ENCODE measurements around the gene CELF4.

CELF4 gene

DNA sequence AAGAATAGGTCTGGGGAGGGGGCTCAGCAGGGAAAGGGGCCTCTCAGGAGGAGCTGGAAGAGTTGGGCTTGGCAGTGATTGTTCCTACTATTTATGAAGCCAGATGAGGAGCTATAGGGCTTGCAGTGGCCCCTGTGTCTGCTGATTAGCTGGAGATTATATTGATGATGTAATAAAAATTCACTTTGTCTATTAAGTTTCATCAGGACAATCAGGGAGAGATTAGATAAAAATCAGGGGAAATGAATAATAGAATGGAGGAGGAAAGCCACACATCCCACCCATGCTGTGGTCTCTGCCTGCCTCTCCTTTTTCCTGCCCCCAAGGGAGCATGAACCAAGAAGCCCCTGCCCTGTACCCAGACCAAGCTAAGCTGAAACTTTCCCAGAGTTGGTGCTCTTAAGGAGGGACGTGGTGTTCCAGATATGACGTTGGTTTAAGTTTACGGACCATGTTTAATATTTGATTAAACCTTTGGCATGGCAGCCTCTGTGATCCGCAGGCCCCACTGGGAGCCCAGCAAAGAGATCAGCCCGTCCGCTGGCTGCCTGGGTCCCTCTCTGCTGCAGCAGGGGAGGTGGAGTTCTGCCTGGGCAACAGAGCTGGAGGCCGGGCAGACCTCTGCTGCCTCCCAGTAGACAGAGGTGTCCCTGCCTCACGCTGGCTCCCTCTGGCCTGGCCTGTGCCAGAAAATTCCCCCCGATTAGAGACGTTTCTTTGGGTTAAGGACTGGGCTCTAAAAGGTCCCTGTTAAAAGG, 15.3 kb downstream of the CELF4 start:
- no peaks in the 10 kb centered on the region for H3K36me3 ChIP-seq (ENCODE audit: control insufficient read depth in 4 of 4, insufficient read depth in 4 of 4, low read length in 3 of 4)
- H3K4me1 ChIP-seq (ENCODE audit: control extremely low read depth in 1 of 4, control insufficient read depth in 4 of 4, insufficient read depth in 4 of 4, low read length in 3 of 4), result no peaks in the 10 kb centered on the region
- H3K9me3 ChIP-seq (ENCODE audit: control extremely low read depth in 1 of 5, control insufficient read depth in 4 of 5, insufficient read depth in 2 of 5, low read depth in 1 of 5, low read length in 4 of 5), result no peaks in the 10 kb centered on the region
- CTCF ChIA-PET, result interaction anchor here (1.9 kb wide), 1 partner anchor 11 kb away, joined by 8 read pairs; no protein-coding TSS in a partner anchor
- H3K27ac ChIP-seq (ENCODE audit: insufficient read depth in 1 of 2, low read depth in 1 of 2, low read length in 2 of 2, poor library complexity in 1 of 2, severe bottlenecking in 2 of 2), result no peak overlapping the region
- POLR2A ChIA-PET, result no interaction called here
- peaks cover 0 to 10% (median 6%) of the 10 kb centered on the region in 5 experiments for H3K27me3 ChIP-seq (replicated peaks in 2 of 5; ENCODE audit: control insufficient read depth in 4 of 5, insufficient read depth in 5 of 5, low read length in 4 of 5)
- DNase-seq, result no peak
- H3K4me3 ChIP-seq (ENCODE audit: control insufficient read depth in 1 of 7, extremely low read depth in 1 of 7, insufficient read depth in 4 of 7, low read depth in 2 of 7, low read length in 6 of 7), result no peak overlapping the region
- 98% methylated on average over 10 of the region's 10 CpGs for WGBS (ENCODE audit: insufficient coverage)

DNA sequence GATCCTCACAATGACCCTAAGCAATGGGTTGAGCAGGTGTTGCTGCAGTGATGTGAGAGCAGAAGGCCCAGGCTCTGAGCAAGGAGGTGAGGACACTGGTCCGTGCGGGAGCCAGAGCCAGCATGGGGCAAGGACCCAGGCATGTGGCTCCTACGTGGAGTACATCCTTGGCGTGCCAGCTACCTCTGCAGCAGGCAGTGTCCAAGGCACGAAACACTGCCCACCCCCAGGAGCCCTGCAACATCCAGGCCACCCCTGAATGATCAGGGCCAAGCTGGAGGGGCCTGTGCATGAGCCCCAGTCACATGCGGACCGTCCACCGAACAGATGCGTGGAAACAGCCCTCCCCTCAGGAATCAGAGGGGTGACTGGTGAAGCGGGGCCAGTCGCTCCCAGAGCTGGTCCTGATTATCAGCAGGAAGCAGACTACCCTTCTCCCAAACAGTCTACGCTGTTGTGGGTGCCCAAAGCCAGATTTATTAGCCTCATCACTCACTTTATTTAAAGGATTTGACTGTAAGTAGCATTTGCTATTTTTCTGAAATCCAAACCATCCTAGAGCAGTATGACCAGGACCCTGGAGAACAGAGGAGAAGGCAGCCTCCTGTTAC, 16.8 kb downstream of the CELF4 start:
- Histone ChIP-seq H3K9me3 (ENCODE audit: control extremely low read depth in 1 of 5, control insufficient read depth in 4 of 5, insufficient read depth in 2 of 5, low read depth in 1 of 5, low read length in 4 of 5) (no peaks in the 10 kb centered on the region), H3K27ac (ENCODE audit: insufficient read depth in 1 of 2, low read depth in 1 of 2, low read length in 2 of 2, poor library complexity in 1 of 2, severe bottlenecking in 2 of 2) (no peak overlapping the region), H3K36me3 (ENCODE audit: control insufficient read depth in 4 of 4, insufficient read depth in 4 of 4, low read length in 3 of 4) (no peaks in the 10 kb centered on the region), H3K27me3 (replicated peaks in 2 of 5; ENCODE audit: control insufficient read depth in 4 of 5, insufficient read depth in 5 of 5, low read length in 4 of 5) (peaks cover 0 to 6% (median 2%) of the 10 kb centered on the region in 5 experiments), H3K4me1 (ENCODE audit: control extremely low read depth in 1 of 4, control insufficient read depth in 4 of 4, insufficient read depth in 4 of 4, low read length in 3 of 4) (no peaks in the 10 kb centered on the region), H3K4me3 (ENCODE audit: control insufficient read depth in 1 of 7, extremely low read depth in 1 of 7, insufficient read depth in 4 of 7, low read depth in 2 of 7, low read length in 6 of 7) (no peak overlapping the region)
- WGBS (ENCODE audit: insufficient coverage), result 93% methylated on average over 9 of the region's 12 CpGs
- POLR2A ChIA-PET, result no interaction called here
- no peak for DNase-seq
- CTCF ChIA-PET, result interaction anchor here (1.9 kb wide), 1 partner anchor 9 kb away, joined by 8 read pairs; no protein-coding TSS in a partner anchor

DNA sequence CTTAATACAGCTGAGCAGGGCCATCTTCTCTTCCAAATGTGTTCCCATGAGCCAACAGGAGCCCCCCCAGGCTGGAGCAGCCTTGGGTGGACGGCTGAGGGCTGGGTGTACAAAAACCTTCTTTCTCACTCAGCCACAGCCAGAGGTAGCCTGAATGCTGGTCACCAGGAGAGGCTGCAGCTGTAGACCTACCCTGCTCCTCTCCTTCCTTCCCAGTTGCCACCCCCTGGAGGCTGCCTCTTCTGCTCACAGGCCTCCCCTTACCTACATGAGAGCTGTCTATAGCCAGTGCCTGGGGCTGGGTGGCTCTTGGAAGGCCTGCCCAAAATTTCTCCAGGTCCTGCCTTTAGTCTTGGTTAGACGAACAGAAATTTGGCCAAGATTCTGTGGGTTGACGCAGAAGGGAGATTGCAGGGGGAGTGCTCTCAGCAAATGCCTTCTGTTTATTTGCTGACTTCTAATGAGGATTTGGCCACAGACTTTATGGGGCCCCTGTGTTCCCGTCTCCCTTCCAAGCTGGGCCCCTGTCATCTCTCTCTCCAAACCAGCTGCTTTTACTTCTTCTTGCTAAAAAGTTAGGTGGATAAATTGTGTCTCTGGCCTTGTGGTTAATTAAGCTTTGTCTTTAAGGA, 18.3 kb downstream of the CELF4 start:
- CTCF ChIA-PET, result interaction anchor here (0.5 kb wide), 1 partner anchor 705 kb away, joined by 3 read pairs; no protein-coding TSS in a partner anchor

DNA sequence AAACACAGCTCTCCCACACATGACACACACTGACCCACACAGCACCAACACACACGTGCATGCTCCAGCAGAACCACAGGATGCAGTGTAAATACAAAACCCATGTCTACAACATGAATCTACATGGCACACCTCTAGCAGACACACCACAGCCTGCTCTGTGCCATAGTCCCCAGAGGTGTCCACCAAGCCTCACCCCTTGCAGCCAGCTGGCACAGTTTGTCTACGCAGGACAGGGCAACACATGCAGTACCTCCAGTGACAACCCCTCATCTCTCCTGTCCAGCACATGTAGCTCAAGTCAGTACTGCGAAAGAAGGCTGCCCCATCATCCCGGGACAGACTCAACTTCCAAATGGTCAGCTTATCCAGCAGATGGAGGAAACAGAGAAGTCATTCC, 18.9 kb downstream of the CELF4 start:
- DNase-seq, result no peak
- H3K36me3 ChIP-seq (ENCODE audit: control insufficient read depth in 4 of 4, insufficient read depth in 4 of 4, low read length in 3 of 4), result no peaks in the 10 kb centered on the region
- 100% methylated on average over 2 of the region's 4 CpGs for WGBS (ENCODE audit: insufficient coverage)
- CTCF ChIA-PET, result no interaction called here
- H3K4me3 ChIP-seq (ENCODE audit: control insufficient read depth in 1 of 7, extremely low read depth in 1 of 7, insufficient read depth in 4 of 7, low read depth in 2 of 7, low read length in 6 of 7), result no peak overlapping the region
- no peaks in the 10 kb centered on the region for H3K9me3 ChIP-seq (ENCODE audit: control extremely low read depth in 1 of 5, control insufficient read depth in 4 of 5, insufficient read depth in 2 of 5, low read depth in 1 of 5, low read length in 4 of 5)
- H3K4me1 ChIP-seq (ENCODE audit: control extremely low read depth in 1 of 4, control insufficient read depth in 4 of 4, insufficient read depth in 4 of 4, low read length in 3 of 4), result no peaks in the 10 kb centered on the region
- peaks cover 0 to 8% (median 2%) of the 10 kb centered on the region in 5 experiments for H3K27me3 ChIP-seq (replicated peaks in 2 of 5; ENCODE audit: control insufficient read depth in 4 of 5, insufficient read depth in 5 of 5, low read length in 4 of 5)
- POLR2A ChIA-PET, result no interaction called here
- H3K27ac ChIP-seq (ENCODE audit: insufficient read depth in 1 of 2, low read depth in 1 of 2, low read length in 2 of 2, poor library complexity in 1 of 2, severe bottlenecking in 2 of 2), result no peak overlapping the region

More for the DNA sequence above, 18.3 kb downstream of the CELF4 start:
- Histone ChIP-seq H3K4me3 (ENCODE audit: control insufficient read depth in 1 of 7, extremely low read depth in 1 of 7, insufficient read depth in 4 of 7, low read depth in 2 of 7, low read length in 6 of 7) (no peak overlapping the region), H3K27ac (ENCODE audit: insufficient read depth in 1 of 2, low read depth in 1 of 2, low read length in 2 of 2, poor library complexity in 1 of 2, severe bottlenecking in 2 of 2) (no peak overlapping the region), H3K4me1 (ENCODE audit: control extremely low read depth in 1 of 4, control insufficient read depth in 4 of 4, insufficient read depth in 4 of 4, low read length in 3 of 4) (no peaks in the 10 kb centered on the region), H3K36me3 (ENCODE audit: control insufficient read depth in 4 of 4, insufficient read depth in 4 of 4, low read length in 3 of 4) (no peaks in the 10 kb centered on the region), H3K9me3 (ENCODE audit: control extremely low read depth in 1 of 5, control insufficient read depth in 4 of 5, insufficient read depth in 2 of 5, low read depth in 1 of 5, low read length in 4 of 5) (no peaks in the 10 kb centered on the region), H3K27me3 (replicated peaks in 2 of 5; ENCODE audit: control insufficient read depth in 4 of 5, insufficient read depth in 5 of 5, low read length in 4 of 5) (peaks cover 0 to 8% (median 2%) of the 10 kb centered on the region in 5 experiments)
- no peak for DNase-seq
- WGBS (ENCODE audit: insufficient coverage), result 100% methylated on average over 2 of the region's 4 CpGs
- POLR2A ChIA-PET, result no interaction called here

DNA sequence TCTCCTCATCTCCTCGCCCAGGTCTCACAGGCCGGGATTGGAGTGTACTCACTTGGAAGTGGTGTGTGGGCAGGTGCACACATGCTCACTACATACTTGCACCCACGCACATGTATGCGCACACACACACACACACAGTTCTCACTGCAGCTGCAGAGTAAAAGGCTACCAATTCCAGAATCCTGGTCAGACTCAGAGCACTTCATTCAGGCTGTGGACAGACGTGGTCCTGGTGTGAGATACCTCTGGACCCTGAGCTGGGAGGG, 19.4 kb downstream of the CELF4 start:
- WGBS (ENCODE audit: insufficient coverage), result no CpG with 5 or more reads among the region's 5 CpGs
- H3K27ac ChIP-seq (ENCODE audit: insufficient read depth in 1 of 2, low read depth in 1 of 2, low read length in 2 of 2, poor library complexity in 1 of 2, severe bottlenecking in 2 of 2), result no peak overlapping the region
- CTCF ChIA-PET, result no interaction called here
- no peak overlapping the region for H3K4me3 ChIP-seq (ENCODE audit: control insufficient read depth in 1 of 7, extremely low read depth in 1 of 7, insufficient read depth in 4 of 7, low read depth in 2 of 7, low read length in 6 of 7)
- peaks cover 0 to 8% (median 0%) of the 10 kb centered on the region in 5 experiments for H3K27me3 ChIP-seq (replicated peaks in 2 of 5; ENCODE audit: control insufficient read depth in 4 of 5, insufficient read depth in 5 of 5, low read length in 4 of 5)
- H3K9me3 ChIP-seq (ENCODE audit: control extremely low read depth in 1 of 5, control insufficient read depth in 4 of 5, insufficient read depth in 2 of 5, low read depth in 1 of 5, low read length in 4 of 5), result no peaks in the 10 kb centered on the region
- H3K36me3 ChIP-seq (ENCODE audit: control insufficient read depth in 4 of 4, insufficient read depth in 4 of 4, low read length in 3 of 4), result no peaks in the 10 kb centered on the region
- H3K4me1 ChIP-seq (ENCODE audit: control extremely low read depth in 1 of 4, control insufficient read depth in 4 of 4, insufficient read depth in 4 of 4, low read length in 3 of 4), result no peaks in the 10 kb centered on the region
- no peak for DNase-seq
- POLR2A ChIA-PET, result no interaction called here

DNA sequence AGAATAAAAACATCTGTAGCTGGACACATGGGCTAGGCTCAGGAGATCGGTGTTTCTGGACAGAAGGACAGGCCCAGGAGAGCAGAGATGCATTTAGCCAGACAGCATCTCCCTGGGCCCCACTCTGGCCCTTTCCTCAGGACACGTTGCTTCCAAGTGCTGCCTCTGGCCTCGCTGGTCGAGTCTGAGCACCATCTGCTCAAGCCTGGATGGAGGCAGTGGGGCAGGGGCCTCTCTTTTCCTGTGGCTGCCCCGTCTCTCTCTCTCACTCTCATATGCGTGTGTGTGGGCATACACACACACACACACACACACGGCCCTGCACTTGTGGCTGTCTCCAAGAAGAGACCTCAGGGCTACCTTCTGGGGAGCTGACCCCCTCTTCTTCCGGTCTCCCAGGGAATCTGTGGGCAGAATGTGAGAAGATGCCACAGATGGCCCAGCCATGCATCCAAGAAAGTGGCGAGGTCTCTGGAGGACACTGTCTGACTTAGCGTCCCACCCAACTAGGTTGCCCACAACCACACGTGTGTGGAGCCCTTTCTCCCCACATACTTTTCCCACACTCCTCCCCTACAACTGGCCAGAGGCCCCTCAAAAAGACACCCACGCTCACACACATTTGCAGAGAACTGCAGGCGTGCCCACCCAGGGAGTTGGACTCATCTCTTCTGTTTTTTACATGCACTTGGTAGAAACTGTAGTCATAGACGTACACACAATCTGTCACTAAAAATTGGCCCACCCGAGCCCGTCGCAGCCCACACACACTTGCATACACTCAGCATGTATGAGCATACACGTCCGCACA, 19.9 kb downstream of the CELF4 start:
- no peaks in the 10 kb centered on the region for H3K36me3 ChIP-seq (ENCODE audit: control insufficient read depth in 4 of 4, insufficient read depth in 4 of 4, low read length in 3 of 4)
- no peaks in the 10 kb centered on the region for H3K4me1 ChIP-seq (ENCODE audit: control extremely low read depth in 1 of 4, control insufficient read depth in 4 of 4, insufficient read depth in 4 of 4, low read length in 3 of 4)
- WGBS (ENCODE audit: insufficient coverage), result 87% methylated on average over 14 of the region's 19 CpGs
- H3K27ac ChIP-seq (ENCODE audit: insufficient read depth in 1 of 2, low read depth in 1 of 2, low read length in 2 of 2, poor library complexity in 1 of 2, severe bottlenecking in 2 of 2), result no peak overlapping the region
- ChIA-PET CTCF (interaction anchor here (0.8 to 1.5 kb wide), 2 partner anchors 10 to 18 kb away, joined by 3 to 4 read pairs; no protein-coding TSS in a partner anchor), POLR2A (no interaction called here)
- DNase-seq, result no peak
- no peak overlapping the region for H3K4me3 ChIP-seq (ENCODE audit: control insufficient read depth in 1 of 7, extremely low read depth in 1 of 7, insufficient read depth in 4 of 7, low read depth in 2 of 7, low read length in 6 of 7)
- H3K27me3 ChIP-seq (replicated peaks in 2 of 5; ENCODE audit: control insufficient read depth in 4 of 5, insufficient read depth in 5 of 5, low read length in 4 of 5), result peaks cover 0 to 8% (median 2%) of the 10 kb centered on the region in 5 experiments
- no peaks in the 10 kb centered on the region for H3K9me3 ChIP-seq (ENCODE audit: control extremely low read depth in 1 of 5, control insufficient read depth in 4 of 5, insufficient read depth in 2 of 5, low read depth in 1 of 5, low read length in 4 of 5)

All from common myeloid progenitor, CD34-positive (primary cell).